Parathyroid adenoma (tissue), 2 donors: ENCODE results near the gene OSBPL5.

Experiments used
- H2AFZ ChIP-seq: fragments of 300-600 bp; sonication (generic); one replicate; pipeline ENCODE4 v1.7.0; 2017; ENCODE audit warnings: antibody characterized with exemption, mild to moderate bottlenecking
- H3K27ac ChIP-seq: fragments of 300-600 bp; sonication (generic); one replicate; pipeline ENCODE4 v1.7.0; 2017
- H3K27me3 ChIP-seq: fragments of 300-600 bp; sonication (generic); one replicate; pipeline ENCODE4 v1.7.0; 2017; ENCODE audit warnings: low read length; ENCODE audit not compliant: control insufficient read depth, insufficient read depth
- H3K36me3 ChIP-seq: fragments of 300-600 bp; sonication (generic); one replicate; pipeline ENCODE4 v1.7.0; 2017; ENCODE audit warnings: low read length; ENCODE audit not compliant: control insufficient read depth, insufficient read depth
- H3K4me1 ChIP-seq: fragments of 300-600 bp; sonication (generic); one replicate; pipeline ENCODE4 v1.7.0; 2017; ENCODE audit warnings: control low read depth
- H3K4me2 ChIP-seq: fragments of 300-600 bp; sonication (generic); one replicate; pipeline ENCODE4 v1.7.0; 2017; ENCODE audit warnings: low read length
- H3K4me3 ChIP-seq: fragments of 300-600 bp; sonication (generic); one replicate; pipeline ENCODE4 v1.7.0; 2017; ENCODE audit warnings: low read depth, low read length
- H3K79me2 ChIP-seq: fragments of 300-600 bp; sonication (generic); one replicate; pipeline ENCODE4 v1.7.0; 2017; ENCODE audit warnings: control low read depth
- H3K9ac ChIP-seq: fragments of 300-600 bp; sonication (generic); one replicate; pipeline ENCODE4 v1.7.0; 2017; ENCODE audit warnings: mild to moderate bottlenecking
- H3K9me3 ChIP-seq: fragments of 300-600 bp; sonication (generic); one replicate; pipeline ENCODE4 v1.7.0; 2017; ENCODE audit warnings: low read length; ENCODE audit not compliant: control insufficient read depth
- TF ChIP-seq, protein P1 (sequence below): fragments of 300-600 bp; sonication (generic); IDR thresholded peaks from one replicate; pipeline ENCODE4 v1.7.0; 2017; ENCODE audit warnings: antibody characterized with exemption, mild to moderate bottlenecking
- donor health status: primary hyperparathyroidism.

The OSBPL5 gene

DNA sequence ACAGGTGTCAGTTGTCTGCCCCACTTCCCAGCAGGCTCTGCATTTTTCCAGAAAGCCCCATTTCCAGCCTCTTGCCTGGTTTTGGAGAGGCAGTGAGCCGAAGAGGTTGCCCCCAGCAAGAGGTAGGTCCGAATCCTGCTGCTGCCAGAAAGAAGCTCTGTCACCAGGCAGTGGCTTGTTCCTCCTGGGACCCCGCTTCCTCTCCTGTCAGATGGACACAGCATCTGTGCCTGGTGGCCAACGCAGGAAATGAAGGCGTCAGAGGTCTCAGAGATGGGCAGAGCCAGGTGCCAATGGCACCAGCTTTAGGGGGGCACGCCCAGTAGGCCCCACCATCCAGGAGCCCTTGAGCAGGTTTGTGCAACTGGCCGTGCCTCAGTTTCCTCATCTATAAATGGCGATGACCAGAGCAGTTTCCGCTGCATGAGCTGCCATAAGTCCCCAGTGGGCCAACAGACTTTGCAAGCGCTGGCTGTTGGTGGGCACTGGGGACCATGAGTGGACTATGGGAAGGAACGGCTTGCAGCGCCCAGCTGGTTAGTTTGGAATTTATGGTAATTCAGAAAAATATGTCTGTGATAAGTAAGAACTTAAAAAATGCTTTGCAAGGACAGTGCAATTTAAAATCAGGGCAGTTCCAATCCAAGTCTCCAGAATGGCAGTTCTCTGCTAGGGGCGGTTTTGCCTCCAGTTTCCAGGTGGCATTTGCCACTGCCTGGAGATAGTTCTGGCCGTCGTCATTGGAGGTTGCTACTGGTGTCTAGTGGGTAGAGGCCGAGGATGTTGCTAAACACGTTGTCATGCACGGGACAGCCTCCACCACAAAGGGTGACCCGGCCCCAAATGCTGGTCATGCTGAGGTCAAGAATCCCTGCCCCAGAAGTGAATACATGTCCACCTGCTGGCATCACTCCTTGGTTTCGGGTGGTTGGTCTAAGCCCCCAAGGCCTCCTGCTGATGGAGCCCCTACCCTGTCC is 2.3 kb upstream of the OSBPL5 start:
- TF ChIP-seq, protein P1, sequence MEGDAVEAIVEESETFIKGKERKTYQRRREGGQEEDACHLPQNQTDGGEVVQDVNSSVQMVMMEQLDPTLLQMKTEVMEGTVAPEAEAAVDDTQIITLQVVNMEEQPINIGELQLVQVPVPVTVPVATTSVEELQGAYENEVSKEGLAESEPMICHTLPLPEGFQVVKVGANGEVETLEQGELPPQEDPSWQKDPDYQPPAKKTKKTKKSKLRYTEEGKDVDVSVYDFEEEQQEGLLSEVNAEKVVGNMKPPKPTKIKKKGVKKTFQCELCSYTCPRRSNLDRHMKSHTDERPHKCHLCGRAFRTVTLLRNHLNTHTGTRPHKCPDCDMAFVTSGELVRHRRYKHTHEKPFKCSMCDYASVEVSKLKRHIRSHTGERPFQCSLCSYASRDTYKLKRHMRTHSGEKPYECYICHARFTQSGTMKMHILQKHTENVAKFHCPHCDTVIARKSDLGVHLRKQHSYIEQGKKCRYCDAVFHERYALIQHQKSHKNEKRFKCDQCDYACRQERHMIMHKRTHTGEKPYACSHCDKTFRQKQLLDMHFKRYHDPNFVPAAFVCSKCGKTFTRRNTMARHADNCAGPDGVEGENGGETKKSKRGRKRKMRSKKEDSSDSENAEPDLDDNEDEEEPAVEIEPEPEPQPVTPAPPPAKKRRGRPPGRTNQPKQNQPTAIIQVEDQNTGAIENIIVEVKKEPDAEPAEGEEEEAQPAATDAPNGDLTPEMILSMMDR: no peak
- Histone ChIP-seq H3K4me2 (no peak overlapping the region), H3K36me3 (no peaks in the 10 kb centered on the region), H3K27ac (no peak overlapping the region), H3K27me3 (no peaks in the 10 kb centered on the region), H3K4me1 (peaks cover 16% of the 10 kb centered on the region), H3K9ac (no peak overlapping the region), H2AFZ (no peak overlapping the region), H3K79me2 (no peaks in the 10 kb centered on the region), H3K9me3 (no peaks in the 10 kb centered on the region), H3K4me3 (no peak overlapping the region)

GRCh38 chr11:3166268-3167142 is 1.4 kb upstream of the OSBPL5 start:
- Histone ChIP-seq H2AFZ (no peak overlapping the region), H3K79me2 (no peaks in the 10 kb centered on the region), H3K9ac (no peak overlapping the region), H3K4me1 (peaks cover 18% of the 10 kb centered on the region), H3K36me3 (no peaks in the 10 kb centered on the region), H3K4me3 (no peak overlapping the region), H3K4me2 (no peak overlapping the region), H3K9me3 (no peaks in the 10 kb centered on the region), H3K27ac (no peak overlapping the region), H3K27me3 (no peaks in the 10 kb centered on the region)
- TF ChIP-seq, protein P1: no peak

DNA sequence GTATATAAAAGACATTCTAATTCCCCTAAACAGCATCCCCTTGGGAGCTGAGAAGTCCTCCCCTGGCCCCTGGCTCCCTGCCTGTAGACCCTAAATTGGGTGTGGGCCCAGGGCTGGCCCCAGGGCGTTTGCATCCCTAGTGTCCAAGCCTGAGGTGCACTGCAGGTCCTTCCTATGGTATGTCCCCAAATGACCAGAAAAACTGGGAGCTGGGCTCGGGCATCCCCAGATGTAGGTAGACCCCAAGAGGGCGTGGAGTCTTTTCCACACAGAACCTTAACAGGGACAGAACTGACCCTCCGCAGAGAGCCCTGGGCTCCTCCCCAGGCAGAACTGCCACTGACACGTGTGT is 782 bp upstream of the OSBPL5 start:
- Histone ChIP-seq H3K27ac (no peak overlapping the region), H3K4me2 (peak overlapping the region; percentile 87), H3K9me3 (no peaks in the 10 kb centered on the region), H2AFZ (peak overlapping the region; percentile 73), H3K9ac (no peak overlapping the region), H3K4me3 (no peak overlapping the region), H3K27me3 (no peaks in the 10 kb centered on the region), H3K79me2 (no peaks in the 10 kb centered on the region), H3K4me1 (peaks cover 18% of the 10 kb centered on the region), H3K36me3 (no peaks in the 10 kb centered on the region)
- TF ChIP-seq, protein P1: no peak

GRCh38 chr11:3164552-3165151 is 458 bp downstream of the OSBPL5 start:
- Histone ChIP-seq H3K4me1 (peaks cover 14% of the 10 kb centered on the region), H2AFZ (peak overlapping the region; percentile 53)

More at GRCh38 chr11:3164552-3165151, 458 bp downstream of the OSBPL5 start:
- Histone ChIP-seq H3K79me2 (no peaks in the 10 kb centered on the region), H3K27ac (no peak overlapping the region), H3K27me3 (no peaks in the 10 kb centered on the region), H3K36me3 (no peaks in the 10 kb centered on the region), H3K4me3 (peak overlapping the region; percentile 29), H3K9ac (no peak overlapping the region), H3K9me3 (no peaks in the 10 kb centered on the region), H3K4me2 (peak overlapping the region; percentile 69)
- TF ChIP-seq, protein P1: no peak
